GM12865 (cell line): ENCODE data around the gene CHST11.
A peak's percentile ranks its signal among the peaks of the same experiment; 100 is the strongest.

Experiments used
- DNase-seq: peaks from one replicate; pipeline ENCODE4 v3.0.0; 2010; ENCODE audit warnings: low read depth
- H3K4me3 ChIP-seq: 2 replicates; pipeline ENCODE4 v1.5.1; 2011; ENCODE audit warnings: mild to moderate bottlenecking, low read depth, low read length, control low read depth
- TF ChIP-seq, protein P1 (sequence below): IDR thresholded peaks from 2 replicates; pipeline ENCODE4 v1.5.1; 2011; ENCODE audit warnings: low read length, control low read depth, low read depth, inconsistent platforms; ENCODE audit not compliant: insufficient read depth; ENCODE audit errors: missing control alignments

CHST11 gene

DNA sequence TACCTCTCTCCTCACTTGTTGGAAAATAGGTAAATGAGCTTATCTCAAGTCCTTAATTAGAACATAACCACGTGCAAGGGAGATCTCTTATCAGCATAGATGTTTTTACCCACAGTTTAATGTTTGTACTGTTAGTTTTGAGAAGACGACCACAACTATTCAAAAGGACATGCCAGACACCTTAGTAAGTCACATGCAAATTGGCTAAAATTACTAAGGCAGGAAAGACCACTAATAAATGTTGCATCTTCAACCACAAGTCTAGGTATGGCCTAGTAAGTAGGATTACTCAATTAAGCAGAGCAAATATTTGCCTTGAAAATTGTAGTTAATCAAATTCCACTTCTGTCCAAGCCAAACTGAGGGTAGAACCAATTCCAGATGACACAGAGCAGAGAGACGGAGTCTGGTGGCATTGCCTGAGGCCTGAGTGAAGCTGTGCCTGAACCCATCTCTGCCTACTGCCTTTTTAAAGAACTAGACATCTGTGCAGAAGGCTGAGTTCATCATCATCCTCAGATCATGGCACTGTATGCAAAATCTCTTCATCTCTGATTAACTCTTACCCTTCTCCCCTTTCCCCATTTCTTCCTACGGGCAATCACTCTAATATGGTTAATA lies 29.7 kb upstream of the CHST11 start:
- TF ChIP-seq, protein P1, sequence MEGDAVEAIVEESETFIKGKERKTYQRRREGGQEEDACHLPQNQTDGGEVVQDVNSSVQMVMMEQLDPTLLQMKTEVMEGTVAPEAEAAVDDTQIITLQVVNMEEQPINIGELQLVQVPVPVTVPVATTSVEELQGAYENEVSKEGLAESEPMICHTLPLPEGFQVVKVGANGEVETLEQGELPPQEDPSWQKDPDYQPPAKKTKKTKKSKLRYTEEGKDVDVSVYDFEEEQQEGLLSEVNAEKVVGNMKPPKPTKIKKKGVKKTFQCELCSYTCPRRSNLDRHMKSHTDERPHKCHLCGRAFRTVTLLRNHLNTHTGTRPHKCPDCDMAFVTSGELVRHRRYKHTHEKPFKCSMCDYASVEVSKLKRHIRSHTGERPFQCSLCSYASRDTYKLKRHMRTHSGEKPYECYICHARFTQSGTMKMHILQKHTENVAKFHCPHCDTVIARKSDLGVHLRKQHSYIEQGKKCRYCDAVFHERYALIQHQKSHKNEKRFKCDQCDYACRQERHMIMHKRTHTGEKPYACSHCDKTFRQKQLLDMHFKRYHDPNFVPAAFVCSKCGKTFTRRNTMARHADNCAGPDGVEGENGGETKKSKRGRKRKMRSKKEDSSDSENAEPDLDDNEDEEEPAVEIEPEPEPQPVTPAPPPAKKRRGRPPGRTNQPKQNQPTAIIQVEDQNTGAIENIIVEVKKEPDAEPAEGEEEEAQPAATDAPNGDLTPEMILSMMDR: no peak
- peak; percentile 16 for DNase-seq

GRCh38 chr12:104427547-104427938 lies 29.2 kb upstream of the CHST11 start:
- no peak overlapping the region for H3K4me3 ChIP-seq
- TF ChIP-seq, protein P1: no peak
- peak; percentile 25 for DNase-seq

More for the DNA sequence above, 29.7 kb upstream of the CHST11 start:
- no peak overlapping the region for H3K4me3 ChIP-seq

DNA sequence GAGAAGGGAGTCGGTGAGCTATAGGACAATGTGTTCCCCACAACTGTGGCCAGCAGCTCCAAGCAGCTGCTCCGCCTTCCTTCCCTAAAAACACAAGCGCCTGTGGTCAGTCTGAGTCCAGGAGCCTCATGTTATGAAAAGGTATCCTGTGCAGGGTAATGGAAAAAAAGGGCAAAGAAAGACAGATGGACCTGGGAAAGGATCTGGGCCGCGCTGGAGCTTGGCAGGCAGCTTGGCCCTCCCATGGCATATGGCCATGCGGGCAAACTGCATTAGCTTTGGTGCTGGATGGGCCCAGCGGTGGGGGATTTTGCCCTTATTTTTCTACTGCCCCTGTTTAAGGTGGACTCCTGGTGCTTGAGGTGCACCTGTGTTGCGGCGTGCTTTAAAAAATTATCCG lies 23.7 kb upstream of the CHST11 start:
- no peak overlapping the region for H3K4me3 ChIP-seq
- TF ChIP-seq, protein P1: no peak
- DNase-seq: no peak

- TF ChIP-seq, protein P1: no peak
- DNase-seq: no peak
- no peak overlapping the region for H3K4me3 ChIP-seq
Measured at GRCh38 chr12:104434129-104434528, 22.6 kb upstream of the CHST11 start.

GRCh38 chr12:104435175-104435574 lies 21.6 kb upstream of the CHST11 start:
- H3K4me3 ChIP-seq: no peak overlapping the region
- TF ChIP-seq, protein P1: no peak
- no peak for DNase-seq

- no peak overlapping the region for H3K4me3 ChIP-seq
- TF ChIP-seq, protein P1: no peak
- DNase-seq: no peak
Measured at GRCh38 chr12:104435765-104436164, 21.0 kb upstream of the CHST11 start.

- no peak for DNase-seq
- H3K4me3 ChIP-seq: no peak overlapping the region
- TF ChIP-seq, protein P1: no peak
Measured at GRCh38 chr12:104436790-104437189, 20.0 kb upstream of the CHST11 start.
